HCT116 (cell line): ENCODE measurements around the gene UMODL1. TPM values are rescaled to one million over a fixed set of nuclear protein-coding genes. Genes with fewer than 3 reads are reported as not detected.

ENCODE experiments used
- ATAC-seq: fragments of 200-7000 bp; cut with Tn5 transposase; 2 replicates; pipeline ENCODE4 v1.9.1; 2020; ENCODE audit warnings: mild to moderate bottlenecking, moderate library complexity
- BruUV-seq: library from RNA; stranded (reverse); fragments of 400-500 nt; replicated peaks from 2 replicates; lab custom pipeline; 2021; lab: Mats Ljungman, UMichigan
- CTCF ChIA-PET: fragments of 300-600 bp; sonication (Branson Sonifier 250); formaldehyde crosslinking; loops from one replicate; lab custom pipeline; 2021; ENCODE audit warnings: antibody characterized with exemption; lab: Charles Lee
- POLR2A ChIA-PET: fragments of 300-600, 350-600 bp; sonication (Branson Sonifier 250); formaldehyde crosslinking; loops from one replicate; lab custom pipeline; 2021; ENCODE audit warnings: antibody characterized with exemption; lab: Charles Lee
- RAD21 ChIA-PET, 2 experiments: fragments of 300-600 bp; sonication (Branson Sonifier 250); formaldehyde crosslinking; loops; one replicate each; lab custom pipeline; 2023; ENCODE audit warnings: low total read pairs in 2 of 2; ENCODE audit not compliant: uncharacterized antibody in 2 of 2, unreplicated experiment in 2 of 2, low non-redundant PET in 1 of 2; lab: Charles Lee
- DNase-seq: peaks from one replicate; pipeline ENCODE4 v3.0.0-alpha.2; 2010; ENCODE audit warnings: low read depth, low spot score
- H2AFZ ChIP-seq: fragments of 200-600 bp; shearing (Covaris generic), sonication (generic); 2 replicates; pipeline ENCODE4 v1.6.1; 2017; ENCODE audit warnings: low read depth, mixed run types, mixed read lengths, antibody characterized with exemption, low read length; ENCODE audit not compliant: poor library complexity, severe bottlenecking
- H3K27ac ChIP-seq: 2 replicates; pipeline ENCODE4 v1.5.1; 2012; ENCODE audit warnings: low read depth, low read length
- H3K27me3 ChIP-seq: fragments of 200-600 bp; sonication (generic); 2 replicates; pipeline ENCODE4 v1.6.1; 2016; ENCODE audit warnings: mixed run types, low read length, mixed read lengths; ENCODE audit not compliant: insufficient read depth
- H3K36me3 ChIP-seq, 2 experiments: fragments of 200-500 bp in 1 of 2; fragments of 200-600 bp in 1 of 2; sonication (Bioruptor generic) in 1 of 2; sonication (generic) in 1 of 2; 2 replicates each; pipeline versions ENCODE4 v1.5.1 to v1.6.1; 2014 to 2016; ENCODE audit warnings: low read length in 2 of 2, inconsistent platforms in 1 of 2, mixed read lengths in 1 of 2, mixed run types in 1 of 2; ENCODE audit not compliant: insufficient read depth in 2 of 2, control insufficient read depth in 1 of 2
- H3K4me1 ChIP-seq, 2 experiments: fragments of 200-600 bp in 1 of 2; sonication (generic) in 1 of 2; 2 replicates each; pipeline versions ENCODE4 v1.5.1 to v1.6.1; 2012 to 2017; ENCODE audit warnings: low read length in 2 of 2, inconsistent platforms in 1 of 2, mild to moderate bottlenecking in 1 of 2, mixed read lengths in 1 of 2, mixed run types in 1 of 2, moderate library complexity in 1 of 2; ENCODE audit not compliant: insufficient read depth in 2 of 2, control insufficient read depth in 1 of 2
- H3K4me2 ChIP-seq: fragments of 200-600 bp; sonication (generic); 2 replicates; pipeline ENCODE4 v1.6.1; 2017; ENCODE audit warnings: mixed run types, low read length, mixed read lengths
- H3K4me3 ChIP-seq, 2 experiments: fragments of 200-600 bp in 1 of 2; sonication (generic) in 1 of 2; replicated peaks in 1 of 2; 2 replicates each; pipeline ENCODE4 v1.5.1; 2011 to 2016; ENCODE audit warnings: low read length in 2 of 2, control low read depth in 1 of 2, low read depth in 1 of 2, mild to moderate bottlenecking in 1 of 2, mixed read lengths in 1 of 2, mixed run types in 1 of 2
- H3K79me2 ChIP-seq: fragments of 200-600 bp; sonication (generic); 2 replicates; pipeline ENCODE4 v1.6.1; 2017; ENCODE audit warnings: mild to moderate bottlenecking, mixed run types, low read length, moderate library complexity, mixed read lengths; ENCODE audit not compliant: insufficient read depth
- H3K9ac ChIP-seq: fragments of 200-600 bp; sonication (generic); 2 replicates; pipeline ENCODE4 v1.6.1; 2016; ENCODE audit warnings: low read length, mixed read lengths
- H3K9me2 ChIP-seq: fragments of 200-600 bp; sonication (generic), shearing (Covaris generic); 2 replicates; pipeline ENCODE4 v1.6.1; 2017; ENCODE audit warnings: mixed run types, mild to moderate bottlenecking, moderate library complexity; ENCODE audit not compliant: insufficient read depth
- H3K9me3 ChIP-seq, 2 experiments: fragments of 200-500 bp in 1 of 2; fragments of 200-600 bp in 1 of 2; sonication (Bioruptor generic) in 1 of 2; sonication (generic) in 1 of 2; 2 replicates each; pipeline ENCODE4 v1.6.1; 2014 to 2017; ENCODE audit warnings: low read length in 2 of 2, mixed read lengths in 2 of 2, inconsistent platforms in 1 of 2, low read depth in 1 of 2, mild to moderate bottlenecking in 1 of 2, mixed run types in 1 of 2, moderate library complexity in 1 of 2; ENCODE audit not compliant: control insufficient read depth in 1 of 2, insufficient read depth in 1 of 2
- H4K20me1 ChIP-seq: fragments of 200-600 bp; sonication (generic), shearing (Covaris generic); 2 replicates; pipeline ENCODE4 v1.6.1; 2017; ENCODE audit warnings: mixed run types, mild to moderate bottlenecking, moderate library complexity; ENCODE audit not compliant: insufficient read depth
- ATF3 ChIP-seq: IDR thresholded peaks from 2 replicates; pipeline ENCODE4 v1.6.1; 2012
- CEBPB ChIP-seq: IDR thresholded peaks from 2 replicates; pipeline ENCODE4 v1.6.1; 2012; ENCODE audit warnings: low read depth
- CTCF ChIP-seq, 3 experiments: fragments of 200-600 bp in 1 of 3; sonication (generic) in 1 of 3; IDR thresholded peaks in 2 of 3; conservative IDR thresholded peaks in 1 of 3; 2 replicates each; pipeline ENCODE4 v1.5.1; 2012 to 2017; ENCODE audit warnings: low read depth in 2 of 3, low read length in 2 of 3, antibody characterized with exemption in 1 of 3, borderline replicate concordance in 1 of 3, control low read depth in 1 of 3, mild to moderate bottlenecking in 1 of 3, mixed read lengths in 1 of 3, mixed run types in 1 of 3, moderate library complexity in 1 of 3; ENCODE audit not compliant: insufficient read depth in 1 of 3
- ELF1 ChIP-seq: IDR thresholded peaks from 2 replicates; pipeline ENCODE4 v1.6.1; 2012; ENCODE audit warnings: low read depth, borderline replicate concordance
- EZH2 ChIP-seq: fragments of 200-600 bp; sonication (generic); IDR thresholded peaks from 2 replicates; pipeline ENCODE4 v1.6.1; 2017; ENCODE audit warnings: antibody characterized with exemption, mixed run types
- FOSL1 ChIP-seq: IDR thresholded peaks from 2 replicates; pipeline ENCODE4 v1.6.1; 2012; ENCODE audit warnings: low read depth
- JUND ChIP-seq: IDR thresholded peaks from 2 replicates; pipeline ENCODE4 v1.6.1; 2012
- POLR2A ChIP-seq: IDR thresholded peaks from 2 replicates; pipeline ENCODE4 v1.7.0; 2011; ENCODE audit warnings: borderline replicate concordance; ENCODE audit not compliant: insufficient read depth, insufficient read length; ENCODE audit errors: extremely low read depth
- POLR2AphosphoS5 ChIP-seq: IDR thresholded peaks from 2 replicates; pipeline ENCODE4 v1.6.1; 2011; ENCODE audit warnings: mild to moderate bottlenecking, low read depth, low read length, moderate library complexity
- RAD21 ChIP-seq: IDR thresholded peaks from 2 replicates; pipeline ENCODE4 v1.6.1; 2012; ENCODE audit warnings: low read depth, mild to moderate bottlenecking
- SIN3A ChIP-seq: IDR thresholded peaks from 2 replicates; pipeline ENCODE4 v1.6.1; 2012; ENCODE audit warnings: low read depth
- SRF ChIP-seq: IDR thresholded peaks from 2 replicates; pipeline ENCODE4 v1.6.1; 2012; ENCODE audit warnings: low read depth
- YY1 ChIP-seq: IDR thresholded peaks from 2 replicates; pipeline ENCODE4 v1.6.1; 2011; ENCODE audit warnings: low read length, low read depth, moderate library complexity, mild to moderate bottlenecking; ENCODE audit not compliant: insufficient replicate concordance; ENCODE audit errors: extremely low read depth
- ZFX ChIP-seq: fragments of 450-650 bp; IDR thresholded peaks from 2 replicates; pipeline ENCODE4 v1.6.1; 2017
- intact Hi-C: fragments of 100-400 bp; cut with micrococcal nuclease; formaldehyde crosslinking; loops from 2 replicates; pipeline ENCODE4 v1.10.0; 2022
- total RNA-seq: library from RNA; stranded (reverse); gene quantifications from one replicate; pipeline ENCODE4 v1.2.1, GENCODE V29; 2021; ENCODE audit not compliant: unreplicated experiment

The UMODL1 gene
- total RNA-seq, 1 experiment from 2014 or later = not detected

- ChIA-PET RAD21 (no interaction called here), POLR2A (no interaction called here), CTCF (no interaction called here)
- Histone ChIP-seq H3K9me3 (no peaks in the 10 kb centered on the region), H3K4me1 (peaks cover 4 to 8% of the 10 kb centered on the region in 2 experiments), H3K4me2 (no peak overlapping the region), H4K20me1 (no peaks in the 10 kb centered on the region), H3K36me3 (no peaks in the 10 kb centered on the region), H3K79me2 (no peaks in the 10 kb centered on the region), H3K27me3 (peaks cover 5% of the 10 kb centered on the region; the same call in 1 of the 2 replicates), H2AFZ (no peak overlapping the region), H3K9me2 (no peaks in the 10 kb centered on the region), H3K4me3 (no peak overlapping the region), H3K27ac (no peak overlapping the region), H3K9ac (no peak overlapping the region)
- intact Hi-C loops = no loop called here
- ATAC-seq = no peak
- BruUV-seq = no TSS peak
- TF ChIP-seq CTCF (IDR thresholded peaks at IDR 0.05 in 2 of 3, conservative IDR thresholded peaks at IDR 0.05 in 1 of 3; ENCODE audit: borderline replicate concordance in 1 of 3, insufficient read depth in 1 of 3, low read depth in 2 of 3, low read length in 2 of 3) (no peak), FOSL1 (no peak), EZH2 (no peak), ZFX (no peak), POLR2AphosphoS5 (no peak), YY1 (no peak), CEBPB (no peak), JUND (no peak), POLR2A (no peak), SIN3A (no peak), ELF1 (no peak), SRF (no peak), RAD21 (no peak), ATF3 (no peak)
- DNase-seq = no peak
Observed at GRCh38 chr21:42102991-42103390, 31.9 kb downstream of the UMODL1 start.
